Measurements from ENCODE around the gene PCCA.

PCCA gene

GRCh38 chr13:100179276-100179675, 90.4 kb downstream of the PCCA start:
- no peak for DNase-seq (ENCODE audit: low spot score)
- in situ Hi-C loops (cut with MboI; ENCODE audit: low pct_unique_long_range_greater_than_20kb, low sequenced_read_pairs, unreplicated experiment): no loop called here
- TF ChIP-seq, protein P1, sequence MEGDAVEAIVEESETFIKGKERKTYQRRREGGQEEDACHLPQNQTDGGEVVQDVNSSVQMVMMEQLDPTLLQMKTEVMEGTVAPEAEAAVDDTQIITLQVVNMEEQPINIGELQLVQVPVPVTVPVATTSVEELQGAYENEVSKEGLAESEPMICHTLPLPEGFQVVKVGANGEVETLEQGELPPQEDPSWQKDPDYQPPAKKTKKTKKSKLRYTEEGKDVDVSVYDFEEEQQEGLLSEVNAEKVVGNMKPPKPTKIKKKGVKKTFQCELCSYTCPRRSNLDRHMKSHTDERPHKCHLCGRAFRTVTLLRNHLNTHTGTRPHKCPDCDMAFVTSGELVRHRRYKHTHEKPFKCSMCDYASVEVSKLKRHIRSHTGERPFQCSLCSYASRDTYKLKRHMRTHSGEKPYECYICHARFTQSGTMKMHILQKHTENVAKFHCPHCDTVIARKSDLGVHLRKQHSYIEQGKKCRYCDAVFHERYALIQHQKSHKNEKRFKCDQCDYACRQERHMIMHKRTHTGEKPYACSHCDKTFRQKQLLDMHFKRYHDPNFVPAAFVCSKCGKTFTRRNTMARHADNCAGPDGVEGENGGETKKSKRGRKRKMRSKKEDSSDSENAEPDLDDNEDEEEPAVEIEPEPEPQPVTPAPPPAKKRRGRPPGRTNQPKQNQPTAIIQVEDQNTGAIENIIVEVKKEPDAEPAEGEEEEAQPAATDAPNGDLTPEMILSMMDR (IDR thresholded peaks at IDR 0.05; ENCODE audit: extremely low read depth, insufficient read depth, missing control alignments): no peak

GRCh38 chr13:100182900-100183490, 94.1 kb downstream of the PCCA start:
- no peak for DNase-seq (ENCODE audit: low spot score)
- in situ Hi-C loops (cut with MboI; ENCODE audit: low pct_unique_long_range_greater_than_20kb, low sequenced_read_pairs, unreplicated experiment): no loop called here
- TF ChIP-seq, protein P1 (IDR thresholded peaks at IDR 0.05; ENCODE audit: extremely low read depth, insufficient read depth, missing control alignments): no peak

GRCh38 chr13:100184095-100184494, 95.2 kb downstream of the PCCA start:
- in situ Hi-C loops (cut with MboI; ENCODE audit: low pct_unique_long_range_greater_than_20kb, low sequenced_read_pairs, unreplicated experiment): no loop called here
- no peak for DNase-seq (ENCODE audit: low spot score)

DNA sequence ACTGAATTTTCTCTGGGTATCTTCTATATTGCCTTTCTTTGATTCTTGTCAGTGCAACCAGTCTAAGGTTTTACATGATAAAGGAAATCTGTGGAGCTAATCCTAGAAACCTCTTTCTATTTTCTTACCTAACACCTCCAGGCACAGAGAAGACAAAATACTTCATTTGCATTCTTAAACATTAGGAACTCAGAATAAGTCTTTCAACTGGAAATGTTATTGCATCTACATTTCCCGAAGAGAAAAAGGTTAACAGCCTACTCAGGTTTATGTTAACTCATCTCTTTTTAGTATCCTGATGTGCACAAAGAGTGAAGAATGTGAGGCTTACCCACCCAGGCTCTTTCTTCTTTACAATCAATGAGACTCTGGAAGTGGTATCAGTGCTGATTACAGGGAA, 106.7 kb downstream of the PCCA start:
- DNase-seq (ENCODE audit: low spot score): no peak
- in situ Hi-C loops (cut with MboI; ENCODE audit: low pct_unique_long_range_greater_than_20kb, low sequenced_read_pairs, unreplicated experiment): no loop called here

More at GRCh38 chr13:100184095-100184494, 95.2 kb downstream of the PCCA start:
- TF ChIP-seq, protein P1 (IDR thresholded peaks at IDR 0.05; ENCODE audit: extremely low read depth, insufficient read depth, missing control alignments): no peak

DNA sequence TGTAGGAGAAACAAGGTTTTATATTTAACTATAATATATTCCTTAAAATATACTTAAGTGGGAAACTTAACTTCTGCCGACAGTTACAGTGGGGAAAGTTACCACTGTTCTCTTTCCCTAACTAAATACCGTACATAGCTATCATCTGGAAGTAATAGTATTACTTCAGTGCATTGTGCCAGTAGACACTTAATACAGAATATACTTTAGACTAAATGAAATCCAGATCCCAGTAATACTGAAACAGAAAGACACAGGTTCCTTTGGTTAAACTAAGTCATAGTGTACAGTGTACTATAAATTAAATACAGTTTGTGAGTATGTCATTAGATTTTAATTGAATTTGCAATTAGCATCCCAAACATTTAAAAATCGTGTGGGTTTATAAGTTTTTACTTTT, 107.5 kb downstream of the PCCA start:
- in situ Hi-C loops (cut with MboI; ENCODE audit: low pct_unique_long_range_greater_than_20kb, low sequenced_read_pairs, unreplicated experiment): no loop called here

More for the DNA sequence above, 106.7 kb downstream of the PCCA start:
- TF ChIP-seq, protein P1 (IDR thresholded peaks at IDR 0.05; ENCODE audit: extremely low read depth, insufficient read depth, missing control alignments): no peak

GRCh38 chr13:100197116-100197515, 108.2 kb downstream of the PCCA start:
- DNase-seq (ENCODE audit: low spot score): no peak
- TF ChIP-seq, protein P1 (IDR thresholded peaks at IDR 0.05; ENCODE audit: extremely low read depth, insufficient read depth, missing control alignments): no peak
- in situ Hi-C loops (cut with MboI; ENCODE audit: low pct_unique_long_range_greater_than_20kb, low sequenced_read_pairs, unreplicated experiment): no loop called here

More for the DNA sequence above, 107.5 kb downstream of the PCCA start:
- TF ChIP-seq, protein P1 (IDR thresholded peaks at IDR 0.05; ENCODE audit: extremely low read depth, insufficient read depth, missing control alignments): no peak
- DNase-seq (ENCODE audit: low spot score): no peak
